ENCODE measurements around the gene XRCC1. TPM values are rescaled to one million over a fixed set of nuclear protein-coding genes. Genes with fewer than 3 reads are reported as not detected.
A peak's percentile ranks its signal among the peaks of the same experiment; 100 is the strongest.

Gene XRCC1
- polyA plus RNA-seq (2013, experiment 1 of 2) = 34.3 TPM
- 39.1 TPM for polyA plus RNA-seq (2013, experiment 2 of 2)

GRCh38 chr19:43575156-43575950 is at the start of gene XRCC1, which contains the start of gene PINLYP:
Gene XRCC1, minus strand, starts transcription at chr19:43575527. Its CDS starts 69 bp downstream, at chr19:43575458.
Gene PINLYP, plus strand, starts transcription at chr19:43575801. Its CDS starts 1,391 bp downstream, at chr19:43577192.
- WGBS = under 1% methylated on average over 50 of the region's 51 CpGs
- H3K27me3 ChIP-seq (ENCODE audit: insufficient read depth, low read length) = no peaks in the 10 kb centered on the region
- peak within 1 kb of the TSS; percentile 87 for H3K9ac ChIP-seq (ENCODE audit: low read depth, low read length)
- H3K36me3 ChIP-seq (ENCODE audit: insufficient read depth, low read length) = peaks cover 23% of the 10 kb centered on the region; the same call in 1 of the 2 replicates
- H3K4me3 ChIP-seq (ENCODE audit: low read length) = peak within 1 kb of the TSS; percentile 90
- H3K27ac ChIP-seq (ENCODE audit: low read depth, low read length) = peak within 1 kb of the TSS; percentile 72
- H3K9me3 ChIP-seq (ENCODE audit: insufficient read depth, low read depth, low read length) = no peaks in the 10 kb centered on the region
- peaks cover 10% of the 10 kb centered on the region; the same call in 1 of the 2 replicates for H3K4me1 ChIP-seq (ENCODE audit: insufficient read depth, low read length)

- 23% methylated on average over 30 of the region's 30 CpGs for WGBS
- no peaks in the 10 kb centered on the region; the same call in 1 of the 2 replicates for H3K27me3 ChIP-seq (ENCODE audit: insufficient read depth, low read length)
- no peak overlapping the region; the same call in 1 of the 2 replicates for H3K27ac ChIP-seq (ENCODE audit: low read depth, low read length)
- H3K9me3 ChIP-seq (ENCODE audit: insufficient read depth, low read depth, low read length) = no peaks in the 10 kb centered on the region
- H3K9ac ChIP-seq (ENCODE audit: low read depth, low read length) = no peak overlapping the region
- H3K4me1 ChIP-seq (ENCODE audit: insufficient read depth, low read length) = peaks cover 8% of the 10 kb centered on the region
- H3K4me3 ChIP-seq (ENCODE audit: low read length) = no peak overlapping the region
- H3K36me3 ChIP-seq (ENCODE audit: insufficient read depth, low read length) = peaks cover 2% of the 10 kb centered on the region; the same call in 1 of the 2 replicates
Observed at GRCh38 chr19:43624933-43625332, 49.6 kb upstream of the XRCC1 start.

- no peak overlapping the region; the same call in 1 of the 2 replicates for H3K27ac ChIP-seq (ENCODE audit: low read depth, low read length)
- H3K36me3 ChIP-seq (ENCODE audit: insufficient read depth, low read length) = peaks cover 2% of the 10 kb centered on the region; the same call in 1 of the 2 replicates
- no peaks in the 10 kb centered on the region for H3K9me3 ChIP-seq (ENCODE audit: insufficient read depth, low read depth, low read length)
- no peaks in the 10 kb centered on the region; the same call in 1 of the 2 replicates for H3K27me3 ChIP-seq (ENCODE audit: insufficient read depth, low read length)
- H3K9ac ChIP-seq (ENCODE audit: low read depth, low read length) = no peak overlapping the region
- peaks cover 8% of the 10 kb centered on the region for H3K4me1 ChIP-seq (ENCODE audit: insufficient read depth, low read length)
- 92% methylated on average over 35 of the region's 35 CpGs for WGBS
- no peak overlapping the region for H3K4me3 ChIP-seq (ENCODE audit: low read length)
Observed at GRCh38 chr19:43623889-43624670, 48.8 kb upstream of the XRCC1 start.

GRCh38 chr19:43622956-43623355 is 47.6 kb upstream of the XRCC1 start:
- H3K9ac ChIP-seq (ENCODE audit: low read depth, low read length) = no peak overlapping the region
- WGBS = 86% methylated on average over 1 of the region's 1 CpG
- no peaks in the 10 kb centered on the region; the same call in 1 of the 2 replicates for H3K27me3 ChIP-seq (ENCODE audit: insufficient read depth, low read length)
- H3K27ac ChIP-seq (ENCODE audit: low read depth, low read length) = no peak overlapping the region
- no peak overlapping the region for H3K4me3 ChIP-seq (ENCODE audit: low read length)
- peaks cover 2% of the 10 kb centered on the region; the same call in 1 of the 2 replicates for H3K36me3 ChIP-seq (ENCODE audit: insufficient read depth, low read length)
- H3K9me3 ChIP-seq (ENCODE audit: insufficient read depth, low read depth, low read length) = no peaks in the 10 kb centered on the region
- H3K4me1 ChIP-seq (ENCODE audit: insufficient read depth, low read length) = peaks cover 8% of the 10 kb centered on the region

- no peaks in the 10 kb centered on the region; the same call in 1 of the 2 replicates for H3K27me3 ChIP-seq (ENCODE audit: insufficient read depth, low read length)
- H3K9ac ChIP-seq (ENCODE audit: low read depth, low read length) = no peak overlapping the region
- no peak overlapping the region for H3K4me3 ChIP-seq (ENCODE audit: low read length)
- peaks cover 2% of the 10 kb centered on the region; the same call in 1 of the 2 replicates for H3K36me3 ChIP-seq (ENCODE audit: insufficient read depth, low read length)
- H3K27ac ChIP-seq (ENCODE audit: low read depth, low read length) = no peak overlapping the region
- peaks cover 8% of the 10 kb centered on the region for H3K4me1 ChIP-seq (ENCODE audit: insufficient read depth, low read length)
- WGBS = 78% methylated on average over 3 of the region's 4 CpGs
- H3K9me3 ChIP-seq (ENCODE audit: insufficient read depth, low read depth, low read length) = no peaks in the 10 kb centered on the region
Observed at GRCh38 chr19:43622070-43622469, 46.7 kb upstream of the XRCC1 start.

- Histone ChIP-seq H3K36me3 (ENCODE audit: insufficient read depth, low read length) (no peaks in the 10 kb centered on the region; the same call in 1 of the 2 replicates), H3K27ac (ENCODE audit: low read depth, low read length) (peak overlapping the region; percentile 95), H3K9me3 (ENCODE audit: insufficient read depth, low read depth, low read length) (no peaks in the 10 kb centered on the region), H3K27me3 (ENCODE audit: insufficient read depth, low read length) (no peaks in the 10 kb centered on the region), H3K4me3 (ENCODE audit: low read length) (peak overlapping the region; percentile 76), H3K9ac (ENCODE audit: low read depth, low read length) (peak overlapping the region; percentile 91; the same call in 1 of the 2 replicates), H3K4me1 (ENCODE audit: insufficient read depth, low read length) (peaks cover 8% of the 10 kb centered on the region)
- 53% methylated on average over 23 of the region's 23 CpGs for WGBS
Observed at GRCh38 chr19:43620061-43621001, 45.0 kb upstream of the XRCC1 start.

GRCh38 chr19:43619262-43620060 is 44.1 kb upstream of the XRCC1 start, which contains the start of gene ZNF428:
Gene ZNF428, minus strand, starts transcription at chr19:43619629. Its CDS starts 5,325 bp downstream, at chr19:43614304.
- no peaks in the 10 kb centered on the region; the same call in 1 of the 2 replicates for H3K36me3 ChIP-seq (ENCODE audit: insufficient read depth, low read length)
- H3K27me3 ChIP-seq (ENCODE audit: insufficient read depth, low read length) = no peaks in the 10 kb centered on the region
- H3K4me3 ChIP-seq (ENCODE audit: low read length) = peak within 1 kb of the TSS; percentile 76
- H3K9me3 ChIP-seq (ENCODE audit: insufficient read depth, low read depth, low read length) = no peaks in the 10 kb centered on the region
- under 1% methylated on average over 81 of the region's 81 CpGs for WGBS
- peak within 1 kb of the TSS; percentile 91 for H3K9ac ChIP-seq (ENCODE audit: low read depth, low read length)
- peak within 1 kb of the TSS; percentile 95 for H3K27ac ChIP-seq (ENCODE audit: low read depth, low read length)
- peaks cover 5% of the 10 kb centered on the region; the same call in 1 of the 2 replicates for H3K4me1 ChIP-seq (ENCODE audit: insufficient read depth, low read length)

- peak overlapping the region; percentile 91 for H3K9ac ChIP-seq (ENCODE audit: low read depth, low read length)
- 5% methylated on average over 14 of the region's 14 CpGs for WGBS
- H3K4me1 ChIP-seq (ENCODE audit: insufficient read depth, low read length) = peaks cover 4% of the 10 kb centered on the region; the same call in 1 of the 2 replicates
- H3K27ac ChIP-seq (ENCODE audit: low read depth, low read length) = peak overlapping the region; percentile 95
- H3K36me3 ChIP-seq (ENCODE audit: insufficient read depth, low read length) = no peaks in the 10 kb centered on the region
- H3K4me3 ChIP-seq (ENCODE audit: low read length) = peak overlapping the region; percentile 76
- H3K9me3 ChIP-seq (ENCODE audit: insufficient read depth, low read depth, low read length) = no peaks in the 10 kb centered on the region
- no peaks in the 10 kb centered on the region for H3K27me3 ChIP-seq (ENCODE audit: insufficient read depth, low read length)
Observed at GRCh38 chr19:43618921-43619261, 43.6 kb upstream of the XRCC1 start.

GRCh38 chr19:43616954-43617353 is 41.6 kb upstream of the XRCC1 start:
- no peaks in the 10 kb centered on the region for H3K9me3 ChIP-seq (ENCODE audit: insufficient read depth, low read depth, low read length)
- 93% methylated on average over 6 of the region's 6 CpGs for WGBS
- H3K9ac ChIP-seq (ENCODE audit: low read depth, low read length) = no peak overlapping the region
- H3K4me1 ChIP-seq (ENCODE audit: insufficient read depth, low read length) = peaks cover 4% of the 10 kb centered on the region; the same call in 1 of the 2 replicates
- H3K36me3 ChIP-seq (ENCODE audit: insufficient read depth, low read length) = peaks cover 15% of the 10 kb centered on the region
- H3K27ac ChIP-seq (ENCODE audit: low read depth, low read length) = no peak overlapping the region
- H3K4me3 ChIP-seq (ENCODE audit: low read length) = no peak overlapping the region
- no peaks in the 10 kb centered on the region for H3K27me3 ChIP-seq (ENCODE audit: insufficient read depth, low read length)

Data from HUES64 (cell line).